Neural cell (in vitro differentiated cells): ENCODE data around the gene STARD10. TPM values are rescaled to one million over a fixed set of nuclear protein-coding genes. Genes with fewer than 3 reads are reported as not detected.

ENCODE experiments used
- H2AFZ ChIP-seq: fragments of 200-600, 300-800 bp; sonication (generic), shearing (Covaris generic); 2 replicates; pipeline ENCODE4 v1.6.0; 2014; ENCODE audit warnings: low read depth, mild to moderate bottlenecking, antibody characterized with exemption, low read length, moderate library complexity
- H3F3A ChIP-seq: fragments of 200-600 bp; shearing (Covaris generic); 2 replicates; pipeline ENCODE4 v1.6.1; 2016; ENCODE audit warnings: mild to moderate bottlenecking, moderate library complexity, mixed read lengths, antibody characterized with exemption, low read length; ENCODE audit not compliant: insufficient read depth, poor library complexity, severe bottlenecking
- H3K27ac ChIP-seq: fragments of 200-600, 300-800 bp; sonication (generic), shearing (Covaris generic); 2 replicates; pipeline ENCODE4 v1.5.1; 2014; ENCODE audit warnings: mild to moderate bottlenecking, low read length, moderate library complexity
- H3K27me3 ChIP-seq: fragments of 300-800, 200-600 bp; sonication (generic), shearing (Covaris generic); 2 replicates; pipeline ENCODE4 v1.6.0; 2014; ENCODE audit warnings: mild to moderate bottlenecking, low read depth, low read length, moderate library complexity; ENCODE audit not compliant: insufficient read depth
- H3K36me3 ChIP-seq: fragments of 300-800, 200-600 bp; sonication (generic), shearing (Covaris generic); 2 replicates; pipeline ENCODE4 v1.5.1; 2014; ENCODE audit warnings: mild to moderate bottlenecking, antibody characterized with exemption, low read length, moderate library complexity; ENCODE audit not compliant: insufficient read depth
- H3K4me2 ChIP-seq: fragments of 300-800, 200-600 bp; sonication (generic), shearing (Covaris generic); 2 replicates; pipeline ENCODE4 v1.6.0; 2014; ENCODE audit warnings: mild to moderate bottlenecking, low read length
- H3K4me3 ChIP-seq: fragments of 300-800, 200-600 bp; sonication (generic), shearing (Covaris generic); 2 replicates; pipeline ENCODE4 v1.5.1; 2014; ENCODE audit warnings: mild to moderate bottlenecking, low read length, moderate library complexity
- H3K79me2 ChIP-seq: fragments of 200-600 bp; shearing (Covaris generic); replicated peaks from 2 replicates; pipeline ENCODE4 v1.6.0; 2014; ENCODE audit warnings: mild to moderate bottlenecking, low read length, moderate library complexity; ENCODE audit not compliant: insufficient read depth
- H3K9ac ChIP-seq: fragments of 300-800, 200-600 bp; sonication (generic), shearing (Covaris generic); 2 replicates; pipeline ENCODE4 v1.6.1; 2016; ENCODE audit warnings: mild to moderate bottlenecking, low read length, mixed read lengths
- H3K9me2 ChIP-seq: fragments of 200-600 bp; shearing (Covaris generic); 2 replicates; pipeline ENCODE4 v1.6.1; 2016; ENCODE audit warnings: mild to moderate bottlenecking, low read length, mixed read lengths; ENCODE audit not compliant: insufficient read depth
- H3K9me3 ChIP-seq: fragments of 200-600, 300-800 bp; sonication (generic), shearing (Covaris generic); 2 replicates; pipeline ENCODE4 v1.6.1; 2016; ENCODE audit warnings: mild to moderate bottlenecking, mixed run types, low read length, moderate library complexity, mixed read lengths
- H4K20me1 ChIP-seq: fragments of 200-600 bp; shearing (Covaris generic); 2 replicates; pipeline ENCODE4 v1.6.1; 2016; ENCODE audit warnings: mild to moderate bottlenecking, mixed run types; ENCODE audit not compliant: insufficient read depth
- CTCF ChIP-seq: fragments of 450-650 bp; IDR thresholded peaks from 2 replicates; pipeline ENCODE4 v1.5.1; 2014; ENCODE audit warnings: antibody characterized with exemption, mild to moderate bottlenecking, moderate library complexity; ENCODE audit not compliant: poor library complexity, severe bottlenecking
- EP300 ChIP-seq: fragments of 450-650 bp; conservative IDR thresholded peaks from 2 replicates; pipeline ENCODE4 v1.6.1; 2014; ENCODE audit warnings: antibody characterized with exemption, mild to moderate bottlenecking, moderate library complexity; ENCODE audit not compliant: poor library complexity, severe bottlenecking
- EZH2 ChIP-seq: fragments of 200-600, 300-800 bp; shearing (Covaris generic), sonication (generic); IDR thresholded peaks from 2 replicates; pipeline ENCODE4 v1.6.1; 2014; ENCODE audit warnings: antibody characterized with exemption, low read length, borderline replicate concordance, mild to moderate bottlenecking; ENCODE audit not compliant: insufficient read depth, poor library complexity, severe bottlenecking
- MXI1 ChIP-seq: fragments of 450-650 bp; conservative IDR thresholded peaks from 2 replicates; pipeline ENCODE4 v1.6.1; 2014; ENCODE audit warnings: antibody characterized with exemption, mild to moderate bottlenecking; ENCODE audit not compliant: poor library complexity, severe bottlenecking
- POLR2AphosphoS5 ChIP-seq: IDR thresholded peaks from 2 replicates; pipeline ENCODE4 v1.6.1; 2012
- RAD21 ChIP-seq: fragments of 450-650 bp; conservative IDR thresholded peaks from 2 replicates; pipeline ENCODE4 v1.6.1; 2014; ENCODE audit warnings: antibody characterized with exemption, mild to moderate bottlenecking, moderate library complexity
- REST ChIP-seq: IDR thresholded peaks from 2 replicates; pipeline ENCODE4 v1.6.1; 2012; ENCODE audit warnings: borderline replicate concordance
- SMC3 ChIP-seq: fragments of 450-650 bp; conservative IDR thresholded peaks from 2 replicates; pipeline ENCODE4 v1.6.1; 2014; ENCODE audit warnings: antibody characterized with exemption, mild to moderate bottlenecking, moderate library complexity; ENCODE audit not compliant: poor library complexity
- TAF1 ChIP-seq: IDR thresholded peaks from 2 replicates; pipeline ENCODE4 v1.6.1; 2012; ENCODE audit warnings: low read depth
- polyA plus RNA-seq: library from polyadenylated mRNA; depleted of rRNA; stranded (reverse); fragments of >200 nt; gene quantifications from 2 replicates; pipeline ENCODE4 v1.2.3, GENCODE V29; 2014

Gene STARD10
- polyA plus RNA-seq, 1 donor from 2014 or later: 29.0 TPM

- H3K27ac ChIP-seq: no peak overlapping the region
- H2AFZ ChIP-seq: no peak overlapping the region
- H3F3A ChIP-seq: no peaks in the 10 kb centered on the region
- no peak overlapping the region for H3K4me2 ChIP-seq
- no peaks in the 10 kb centered on the region for H3K79me2 ChIP-seq
- no peak overlapping the region for H3K9ac ChIP-seq
- H3K36me3 ChIP-seq: no peaks in the 10 kb centered on the region
- no peaks in the 10 kb centered on the region for H3K9me2 ChIP-seq
- no peaks in the 10 kb centered on the region for H4K20me1 ChIP-seq
- no peak overlapping the region for H3K4me3 ChIP-seq
- TF ChIP-seq EZH2 (no peak), TAF1 (no peak), SMC3 (no peak), EP300 (no peak), REST (no peak), POLR2AphosphoS5 (no peak), CTCF (no peak), MXI1 (no peak), RAD21 (no peak)
- H3K27me3 ChIP-seq: no peaks in the 10 kb centered on the region
- no peaks in the 10 kb centered on the region for H3K9me3 ChIP-seq
Observed at GRCh38 chr11:72707032-72707431, 86.8 kb downstream of the STARD10 start.

GRCh38 chr11:72706579-72706978 is 87.3 kb downstream of the STARD10 start:
- H2AFZ ChIP-seq: no peak overlapping the region
- H3K9me2 ChIP-seq: no peaks in the 10 kb centered on the region
- no peaks in the 10 kb centered on the region for H3K36me3 ChIP-seq
- no peaks in the 10 kb centered on the region for H3K79me2 ChIP-seq
- H3K9me3 ChIP-seq: no peaks in the 10 kb centered on the region
- H3K4me2 ChIP-seq: no peak overlapping the region
- H3K27me3 ChIP-seq: no peaks in the 10 kb centered on the region
- no peaks in the 10 kb centered on the region for H4K20me1 ChIP-seq
- H3K4me3 ChIP-seq: no peak overlapping the region
- no peaks in the 10 kb centered on the region for H3F3A ChIP-seq
- TF ChIP-seq EZH2: no peak
- no peak for TF ChIP-seq POLR2AphosphoS5
- no peak for TF ChIP-seq MXI1
- TF ChIP-seq REST: no peak
- no peak for TF ChIP-seq EP300
- no peak for TF ChIP-seq TAF1
- no peak for TF ChIP-seq RAD21
- no peak for TF ChIP-seq CTCF
- TF ChIP-seq SMC3: no peak
- no peak overlapping the region for H3K27ac ChIP-seq
- H3K9ac ChIP-seq: no peak overlapping the region
